ENCODE measurements around the gene RFC2. TPM values are rescaled to one million over a fixed set of nuclear protein-coding genes. Genes with fewer than 3 reads are reported as not detected.

RFC2 gene
- total RNA-seq: 10.1 and 45.2 TPM in 2 replicates

DNA sequence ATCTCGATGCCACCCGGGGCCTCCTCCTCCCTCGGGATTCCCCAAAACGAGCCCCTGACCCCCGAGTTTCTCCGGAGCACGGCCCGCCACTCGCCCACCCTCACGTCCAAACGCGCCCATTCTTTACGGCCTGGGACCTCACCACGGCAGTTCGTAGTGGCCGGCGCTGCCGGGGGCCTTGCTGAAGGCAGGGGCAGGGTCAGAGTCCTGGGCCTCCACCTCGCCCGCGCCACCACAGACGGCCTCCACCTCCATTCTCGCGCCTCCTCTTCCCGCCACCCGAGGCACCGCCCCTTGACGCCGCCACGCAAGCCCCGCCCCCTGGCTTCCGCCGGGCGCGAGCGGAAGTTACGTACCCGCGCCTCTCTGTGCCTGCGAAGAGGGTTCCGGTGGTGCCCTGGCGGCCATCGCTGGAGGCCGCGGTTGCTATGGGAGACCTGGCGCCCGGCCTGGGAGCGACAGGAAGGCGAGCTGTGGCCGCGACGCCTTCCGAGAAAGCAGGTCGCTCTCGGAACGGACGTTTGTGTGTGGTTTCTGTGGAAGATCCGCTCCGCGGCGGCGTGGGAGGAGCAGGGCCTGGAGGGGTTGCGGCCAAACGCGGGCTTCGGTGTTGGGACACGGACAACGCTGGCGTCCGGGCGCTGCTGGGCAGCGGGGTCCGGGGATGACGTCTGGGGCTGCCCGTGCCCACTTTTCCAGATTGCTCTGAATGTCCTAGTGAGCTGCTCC lies at the start of gene RFC2:
Gene RFC2 (minus strand): TSS at position 271 of the 729 bp plus-strand sequence. CDS start 16 bp downstream, at position 255.

DNA sequence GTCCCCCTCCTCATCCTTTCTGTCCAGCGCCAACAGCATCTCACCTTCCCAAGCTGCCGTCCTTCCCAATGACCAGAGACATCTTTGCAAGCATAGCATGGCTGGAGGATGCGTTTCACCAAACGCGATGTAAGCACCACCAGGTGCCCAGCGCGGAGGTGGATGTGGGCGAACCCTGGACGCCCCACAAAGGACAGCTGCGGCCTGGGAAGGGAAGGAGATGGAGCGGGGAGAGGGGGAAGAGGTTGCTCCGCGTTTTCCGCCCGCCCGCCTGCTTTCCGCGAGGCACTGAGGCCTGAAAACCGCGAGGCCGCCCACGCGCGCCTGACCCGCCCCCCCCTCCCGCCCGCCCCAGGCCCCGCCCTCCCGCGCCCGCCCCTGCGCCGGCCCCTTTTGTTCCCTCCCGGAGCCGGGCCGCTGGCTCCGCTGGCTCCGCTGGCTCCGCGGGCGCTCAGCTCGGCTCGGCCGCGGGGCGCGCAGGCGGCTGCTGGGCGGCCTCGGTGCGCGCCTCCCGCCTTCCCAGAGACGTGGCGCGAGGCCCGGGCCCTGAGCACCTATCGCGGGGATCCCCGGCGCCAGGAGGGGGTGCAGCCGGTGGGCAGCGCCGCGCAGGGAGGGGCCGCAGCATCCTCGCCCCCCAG lies 34.9 kb upstream of the RFC2 start, which contains the start of gene CLIP2:
Gene CLIP2 (plus strand): TSS at position 390 of the 641 bp plus-strand sequence. CDS start 28,140 bp downstream, outside the sequence.

Other genes starting within 250 kb of the RFC2 start
- gene ELN, start 226.2 kb downstream of the RFC2 start, total RNA-seq: 6.2 and 6.9 TPM in 2 replicates
- 18.3 and 32.8 TPM in 2 replicates for gene LIMK1, start 170.6 kb downstream of the RFC2 start, total RNA-seq
- gene EIF4H, start 80.0 kb downstream of the RFC2 start, total RNA-seq: 249 and 464 TPM in 2 replicates
- 0.28 and 0.58 TPM in 2 replicates for gene LAT2, start 44.4 kb downstream of the RFC2 start, total RNA-seq
- gene CLIP2, start 35.0 kb upstream of the RFC2 start, total RNA-seq: 64.8 and 65.0 TPM in 2 replicates
- 4.4 and 4.5 TPM in 2 replicates for gene GTF2IRD1, start 199.5 kb upstream of the RFC2 start, total RNA-seq

Measured in regular cardiac myocyte (primary cell).